GM06990 (cell line): Measurements from ENCODE around the gene SLC2A4RG.

ENCODE experiments used
- DNase-seq: peaks from one replicate; pipeline ENCODE4 v3.0.0-alpha.2; 2011; ENCODE audit not compliant: insufficient read length; ENCODE audit errors: extremely low read depth
- H3K27me3 ChIP-seq: replicated peaks from 2 replicates; pipeline ENCODE4 v1.6.0; 2011; ENCODE audit warnings: low read length; ENCODE audit not compliant: control insufficient read depth, insufficient read depth
- H3K36me3 ChIP-seq: 2 replicates; pipeline ENCODE4 v1.5.1; 2011; ENCODE audit warnings: low read length; ENCODE audit not compliant: control insufficient read depth, insufficient read depth
- H3K4me3 ChIP-seq: replicated peaks from 2 replicates; pipeline ENCODE4 v1.5.1; 2011; ENCODE audit warnings: low read depth, mild to moderate bottlenecking, control low read depth, low read length
- TF ChIP-seq, protein P1 (sequence below): IDR thresholded peaks from 2 replicates; pipeline ENCODE4 v1.5.1; 2011; ENCODE audit warnings: low read length, control low read depth, mild to moderate bottlenecking, inconsistent platforms; ENCODE audit not compliant: insufficient read depth, poor library complexity, severe bottlenecking

SLC2A4RG gene

DNA sequence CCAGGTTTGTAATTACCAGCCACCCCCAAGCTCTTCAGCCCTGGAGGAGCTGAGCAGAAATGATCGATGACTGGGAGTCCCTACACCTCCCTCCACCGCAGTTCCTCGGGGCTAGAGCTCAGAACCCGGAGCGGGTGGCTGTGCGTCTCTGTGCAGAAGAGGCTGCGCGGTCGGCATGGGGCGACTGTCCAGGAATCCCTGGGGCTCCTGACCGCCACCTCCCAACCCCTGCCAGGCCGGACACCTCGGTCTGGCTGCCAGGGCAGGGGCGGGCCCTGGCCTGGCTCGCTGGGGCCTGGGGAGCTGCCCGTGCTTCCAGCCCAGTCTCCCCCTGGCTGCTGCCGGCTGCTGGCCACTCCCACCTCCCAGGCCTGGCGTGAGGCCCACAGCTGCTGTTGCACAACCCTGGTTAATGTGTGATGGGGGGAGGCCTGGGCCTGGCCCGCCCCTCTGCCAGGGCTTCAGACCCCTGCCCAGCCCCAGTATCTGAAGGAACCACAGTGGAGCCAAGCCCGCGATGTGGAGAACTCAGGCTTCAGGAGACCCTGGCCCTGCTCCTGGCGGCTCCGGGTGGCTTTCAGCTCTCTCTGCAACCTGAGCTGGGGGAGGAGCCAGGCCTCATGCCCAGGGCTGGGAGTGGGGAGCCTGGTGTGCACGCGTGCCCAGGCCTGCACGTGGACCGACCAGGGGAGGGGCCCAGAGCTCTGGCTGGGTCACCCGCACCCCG, 1.2 kb downstream of the SLC2A4RG start:
- Histone ChIP-seq H3K27me3 (no peaks in the 10 kb centered on the region), H3K36me3 (peaks cover 7% of the 10 kb centered on the region), H3K4me3 (peak overlapping the region; percentile 63)
- DNase-seq, result peak; percentile 63
- TF ChIP-seq, protein P1, sequence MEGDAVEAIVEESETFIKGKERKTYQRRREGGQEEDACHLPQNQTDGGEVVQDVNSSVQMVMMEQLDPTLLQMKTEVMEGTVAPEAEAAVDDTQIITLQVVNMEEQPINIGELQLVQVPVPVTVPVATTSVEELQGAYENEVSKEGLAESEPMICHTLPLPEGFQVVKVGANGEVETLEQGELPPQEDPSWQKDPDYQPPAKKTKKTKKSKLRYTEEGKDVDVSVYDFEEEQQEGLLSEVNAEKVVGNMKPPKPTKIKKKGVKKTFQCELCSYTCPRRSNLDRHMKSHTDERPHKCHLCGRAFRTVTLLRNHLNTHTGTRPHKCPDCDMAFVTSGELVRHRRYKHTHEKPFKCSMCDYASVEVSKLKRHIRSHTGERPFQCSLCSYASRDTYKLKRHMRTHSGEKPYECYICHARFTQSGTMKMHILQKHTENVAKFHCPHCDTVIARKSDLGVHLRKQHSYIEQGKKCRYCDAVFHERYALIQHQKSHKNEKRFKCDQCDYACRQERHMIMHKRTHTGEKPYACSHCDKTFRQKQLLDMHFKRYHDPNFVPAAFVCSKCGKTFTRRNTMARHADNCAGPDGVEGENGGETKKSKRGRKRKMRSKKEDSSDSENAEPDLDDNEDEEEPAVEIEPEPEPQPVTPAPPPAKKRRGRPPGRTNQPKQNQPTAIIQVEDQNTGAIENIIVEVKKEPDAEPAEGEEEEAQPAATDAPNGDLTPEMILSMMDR, result peak; percentile 8

DNA sequence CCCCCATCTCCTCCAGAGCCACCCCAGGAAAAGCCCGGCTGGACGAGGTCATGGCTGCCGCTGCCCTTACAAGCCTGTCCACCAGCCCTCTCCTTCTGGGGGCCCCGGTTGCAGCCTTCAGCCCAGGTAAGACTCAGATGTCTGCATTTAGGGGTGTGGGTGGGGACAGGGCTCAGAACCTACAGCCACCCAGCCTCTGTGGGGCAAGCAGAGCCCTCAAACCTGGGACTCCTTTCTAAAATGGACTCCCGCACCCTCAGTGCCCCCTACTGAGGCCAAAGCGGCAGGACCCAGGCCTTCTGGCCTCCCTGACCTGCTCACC, 1.7 kb downstream of the SLC2A4RG start:
- no peak for DNase-seq
- Histone ChIP-seq H3K27me3 (no peaks in the 10 kb centered on the region), H3K4me3 (no peak overlapping the region; the same call in 1 of the 2 replicates), H3K36me3 (peaks cover 3% of the 10 kb centered on the region)
- TF ChIP-seq, protein P1, result no peak

DNA sequence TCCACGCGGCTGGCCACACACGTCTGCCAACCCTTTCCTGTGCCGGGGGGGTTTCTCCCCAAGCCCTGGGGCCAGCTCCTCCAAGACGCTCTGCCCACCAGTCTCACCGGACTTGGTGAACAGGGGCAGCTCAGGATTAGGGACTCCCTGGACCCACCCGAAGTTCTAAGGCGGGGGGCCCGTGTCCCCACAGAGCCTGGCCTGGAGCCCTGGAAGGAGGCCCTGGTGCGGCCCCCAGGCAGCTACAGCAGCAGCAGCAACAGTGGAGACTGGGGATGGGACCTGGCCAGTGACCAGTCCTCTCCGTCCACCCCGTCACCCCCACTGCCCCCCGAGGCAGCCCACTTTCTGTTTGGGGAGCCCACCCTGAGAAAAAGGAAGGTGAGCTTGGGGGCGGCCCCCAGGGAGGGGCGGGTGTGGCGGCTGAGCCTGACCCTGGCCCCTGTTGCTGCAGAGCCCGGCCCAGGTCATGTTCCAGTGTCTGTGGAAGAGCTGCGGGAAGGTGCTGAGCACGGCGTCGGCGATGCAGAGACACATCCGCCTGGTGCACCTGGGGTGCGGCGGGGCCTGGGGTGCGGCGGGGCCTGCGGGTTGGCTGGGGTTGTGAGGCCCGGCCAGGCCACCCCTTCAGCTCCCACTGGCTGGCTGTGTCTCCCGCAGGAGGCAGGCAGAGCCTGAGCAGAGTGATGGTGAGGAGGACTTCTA, 2.3 kb downstream of the SLC2A4RG start:
- H3K36me3 ChIP-seq, result peaks cover 3% of the 10 kb centered on the region
- no peak overlapping the region for H3K4me3 ChIP-seq
- TF ChIP-seq, protein P1, result no peak
- no peaks in the 10 kb centered on the region for H3K27me3 ChIP-seq
- no peak for DNase-seq

DNA sequence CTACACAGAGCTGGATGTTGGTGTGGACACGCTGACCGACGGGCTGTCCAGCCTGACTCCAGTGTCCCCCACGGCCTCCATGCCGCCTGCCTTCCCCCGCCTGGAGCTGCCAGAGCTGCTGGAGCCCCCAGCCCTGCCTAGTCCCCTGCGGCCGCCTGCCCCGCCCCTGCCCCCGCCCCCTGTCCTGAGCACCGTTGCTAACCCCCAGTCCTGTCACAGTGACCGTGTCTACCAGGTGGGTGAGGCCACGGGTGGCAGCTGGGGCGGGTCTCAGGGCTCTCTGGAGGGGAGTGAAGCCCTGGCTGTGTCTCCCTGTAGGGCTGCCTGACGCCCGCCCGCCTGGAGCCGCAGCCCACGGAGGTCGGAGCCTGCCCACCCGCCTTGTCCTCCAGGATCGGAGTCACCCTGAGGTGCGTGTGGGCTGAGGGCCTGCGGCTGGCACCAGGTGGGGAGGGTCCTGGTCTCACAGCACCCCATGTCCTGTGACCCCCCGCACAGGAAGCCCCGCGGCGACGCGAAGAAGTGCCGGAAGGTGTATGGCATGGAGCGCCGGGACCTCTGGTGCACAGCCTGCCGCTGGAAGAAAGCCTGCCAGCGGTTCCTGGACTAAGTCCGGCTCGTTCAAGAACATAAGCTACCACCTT, 2.9 kb downstream of the SLC2A4RG start:
- DNase-seq, result no peak
- Histone ChIP-seq H3K36me3 (peaks cover 3% of the 10 kb centered on the region), H3K27me3 (no peaks in the 10 kb centered on the region), H3K4me3 (no peak overlapping the region)
- TF ChIP-seq, protein P1, result no peak

DNA sequence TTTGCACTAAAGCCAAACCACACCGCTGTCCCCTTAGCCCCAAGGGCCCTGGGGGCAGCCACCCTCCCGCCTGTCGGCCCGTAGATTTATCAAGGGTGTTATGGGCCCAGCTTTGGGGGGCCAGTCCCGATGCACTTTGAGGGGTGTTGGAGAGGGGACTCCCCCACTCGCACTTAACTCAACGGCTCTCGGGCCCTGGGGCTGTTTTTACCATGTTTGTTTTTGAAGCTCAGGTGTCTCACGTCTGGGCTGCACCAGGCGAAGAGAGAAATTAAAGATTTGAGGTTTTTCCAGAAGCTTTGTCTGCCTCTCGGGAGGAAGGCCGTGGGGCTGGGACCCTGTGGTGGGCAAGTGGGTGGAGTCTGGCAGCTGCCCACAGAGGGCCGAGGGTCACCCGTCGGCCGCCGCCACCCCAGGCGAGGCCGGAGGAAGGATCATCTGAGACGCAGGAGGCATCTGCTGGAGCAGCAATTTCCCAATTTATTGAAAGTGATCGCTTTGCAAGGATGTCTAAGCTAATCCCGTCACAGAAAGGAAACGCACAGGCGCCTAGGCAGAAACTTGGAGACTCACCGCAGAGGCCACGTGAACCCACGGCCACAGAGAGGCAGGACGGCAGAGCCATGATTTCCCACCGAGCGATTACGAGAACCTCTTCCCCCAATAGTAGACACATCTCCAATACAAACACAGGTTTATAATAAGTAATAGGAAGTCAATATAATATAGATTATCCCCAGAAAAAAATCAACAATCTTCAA, 3.8 kb downstream of the SLC2A4RG start:
- Histone ChIP-seq H3K36me3 (peaks cover 3% of the 10 kb centered on the region), H3K4me3 (no peak overlapping the region), H3K27me3 (no peaks in the 10 kb centered on the region)
- TF ChIP-seq, protein P1, result no peak
- no peak for DNase-seq
